Liver (tissue), 9 donors: ENCODE measurements around the gene LAMB3. TPM values are rescaled to one million over a fixed set of nuclear protein-coding genes. Genes with fewer than 3 reads are reported as not detected.

Source experiments
- DNase-seq: peaks from one replicate; pipeline ENCODE4 v3.0.0-alpha.2; 2017; ENCODE audit warnings: low spot score
- H3K27ac ChIP-seq, 2 donors: one replicate each; pipeline ENCODE4 v1.7.0; 2013; ENCODE audit warnings: inconsistent platforms in 2 of 2, low read length in 2 of 2, control low read depth in 1 of 2, low read depth in 1 of 2, mild to moderate bottlenecking in 1 of 2
- H3K27me3 ChIP-seq, 4 donors: one replicate each; pipeline versions ENCODE4 v1.6.1 to v1.7.0; 2013; ENCODE audit warnings: low read length in 3 of 4, inconsistent platforms in 1 of 4, mild to moderate bottlenecking in 1 of 4, moderate library complexity in 1 of 4; ENCODE audit not compliant: control insufficient read depth in 4 of 4, insufficient read depth in 4 of 4
- H3K36me3 ChIP-seq, 4 donors: one replicate each; pipeline versions ENCODE4 v1.6.1 to v1.7.0; 2013; ENCODE audit warnings: low read length in 3 of 4, mild to moderate bottlenecking in 3 of 4, low read depth in 1 of 4, moderate library complexity in 1 of 4; ENCODE audit not compliant: control insufficient read depth in 4 of 4, insufficient read depth in 3 of 4
- H3K4me1 ChIP-seq, 4 donors: one replicate each; pipeline versions ENCODE4 v1.6.1 to v1.7.0; 2013; ENCODE audit warnings: low read length in 3 of 4, mild to moderate bottlenecking in 3 of 4, moderate library complexity in 1 of 4; ENCODE audit not compliant: control insufficient read depth in 4 of 4, insufficient read depth in 4 of 4
- H3K4me3 ChIP-seq, 3 donors: one replicate each; pipeline versions ENCODE4 v1.6.1 to v1.7.0; 2013; ENCODE audit warnings: low read length in 3 of 3, control low read depth in 1 of 3, low read depth in 1 of 3, mild to moderate bottlenecking in 1 of 3
- H3K9ac ChIP-seq, 2 donors: one replicate each; pipeline ENCODE4 v1.7.0; 2013; ENCODE audit warnings: low read length in 2 of 2, mild to moderate bottlenecking in 2 of 2, moderate library complexity in 2 of 2, control low read depth in 1 of 2, low read depth in 1 of 2
- H3K9me3 ChIP-seq, 4 donors: one replicate each; pipeline versions ENCODE4 v1.6.1 to v1.7.0; 2013; ENCODE audit warnings: low read length in 3 of 4; ENCODE audit not compliant: control insufficient read depth in 4 of 4
- CTCF ChIP-seq: fragments of 150-350 bp; IDR thresholded peaks from 2 replicates; pipeline ENCODE4 v1.5.1; 2017; ENCODE audit warnings: improper control_type of control experiment, low read depth, low read length; ENCODE audit not compliant: missing input control
- EGR1 ChIP-seq, 2 donors: IDR thresholded peaks; 2 replicates each; pipeline ENCODE4 v1.6.1; 2016 to 2018; ENCODE audit warnings: antibody characterized with exemption in 2 of 2, low read depth in 2 of 2
- FOXA1 ChIP-seq: IDR thresholded peaks from 2 replicates; pipeline ENCODE4 v1.6.1; 2016; ENCODE audit warnings: antibody characterized with exemption
- FOXA2 ChIP-seq: IDR thresholded peaks from 2 replicates; pipeline ENCODE4 v1.6.1; 2016; ENCODE audit warnings: antibody characterized with exemption
- GABPA ChIP-seq, 2 donors: IDR thresholded peaks in 1 of 2; conservative IDR thresholded peaks in 1 of 2; 2 replicates each; pipeline ENCODE4 v1.6.1; 2016; ENCODE audit warnings: antibody characterized with exemption in 2 of 2, mild to moderate bottlenecking in 1 of 2, moderate library complexity in 1 of 2
- HNF4G ChIP-seq: IDR thresholded peaks from 2 replicates; pipeline ENCODE4 v1.6.1; 2016; ENCODE audit warnings: antibody characterized with exemption
- JUND ChIP-seq, 2 donors: IDR thresholded peaks; 2 replicates each; pipeline ENCODE4 v1.6.1; 2016; ENCODE audit warnings: antibody characterized with exemption in 2 of 2
- MAX ChIP-seq: IDR thresholded peaks from 2 replicates; pipeline ENCODE4 v1.6.1; 2016; ENCODE audit warnings: antibody characterized with exemption
- NR2F2 ChIP-seq: IDR thresholded peaks from 2 replicates; pipeline ENCODE4 v1.6.1; 2016; ENCODE audit warnings: antibody characterized with exemption
- RAD21 ChIP-seq, 2 donors: IDR thresholded peaks; 2 replicates each; pipeline ENCODE4 v1.6.1; 2016; ENCODE audit warnings: antibody characterized with exemption in 2 of 2, mild to moderate bottlenecking in 2 of 2
- REST ChIP-seq: IDR thresholded peaks from 2 replicates; pipeline ENCODE4 v1.6.1; 2016; ENCODE audit warnings: antibody characterized with exemption, mild to moderate bottlenecking
- RXRA ChIP-seq, 2 donors: IDR thresholded peaks; 2 replicates each; pipeline ENCODE4 v1.6.1; 2017 to 2018; ENCODE audit warnings: antibody characterized with exemption in 2 of 2, mild to moderate bottlenecking in 1 of 2
- SP1 ChIP-seq: IDR thresholded peaks from 2 replicates; pipeline ENCODE4 v1.6.1; 2018; ENCODE audit warnings: antibody characterized with exemption, mild to moderate bottlenecking
- TAF1 ChIP-seq: conservative IDR thresholded peaks from 2 replicates; pipeline ENCODE4 v1.6.1; 2016; ENCODE audit warnings: antibody characterized with exemption, mild to moderate bottlenecking
- YY1 ChIP-seq: IDR thresholded peaks from 2 replicates; pipeline ENCODE4 v1.6.1; 2016; ENCODE audit warnings: antibody characterized with exemption, mild to moderate bottlenecking
- ZBTB33 ChIP-seq: IDR thresholded peaks from 2 replicates; pipeline ENCODE4 v1.6.1; 2016; ENCODE audit warnings: antibody characterized with exemption
- WGBS: extraction: QIAGEN DNeasy Blood & Tissue Kit; methylation state at CpG from one replicate; pipeline ENCODE4 v1.1.7; 2013; 5-methylcytosine and 5-hydroxymethylcytosine counted together
- polyA plus RNA-seq, 2 donors: library from polyadenylated mRNA; stranded (reverse) in 1 of 2; unstranded in 1 of 2; fragments of 200-250 nt in 1 of 2; fragments of >200 nt in 1 of 2; fragmentation: Nextera tagmentation in 1 of 2; extraction: Ambion mirVana in 1 of 2; gene quantifications; one replicate each; pipeline versions ENCODE4 v1.2.1 to v1.2.3, GENCODE V29; 2013 to 2015
- total RNA-seq, 2 donors: library from RNA; depleted of rRNA; stranded (reverse); fragments of >200 nt; gene quantifications; one replicate each; pipeline ENCODE4 v1.2.3, GENCODE V29; 2014
- donor health status: healthy.
- donor health status: healthy.
- donor health status: healthy.
- donor health status: healthy.
- donor health status: healthy.

Gene LAMB3
- total and polyA plus RNA-seq, 4 donors, result 1.3 to 9.1 (median 5.6) TPM

GRCh38 chr1:209612646-209613399 is 39.4 kb downstream of the LAMB3 start (continued):
- no peak for TF ChIP-seq CTCF
- TF ChIP-seq FOXA1, result no peak
- TF ChIP-seq RXRA (IDR thresholded peaks at IDR 0.05), result no peak

GRCh38 chr1:209611771-209612570 is 40.3 kb downstream of the LAMB3 start:
- Histone ChIP-seq H3K36me3 (peaks cover 0 to 4% (median under 1%) of the 10 kb centered on the region in 4 donors), H3K4me3 (no peak overlapping the region), H3K9me3 (no peaks in the 10 kb centered on the region), H3K9ac (no peak overlapping the region), H3K4me1 (peaks cover 0 to 6% (median 0%) of the 10 kb centered on the region in 4 donors), H3K27ac (no peak overlapping the region), H3K27me3 (peaks cover 0 to 3% (median 0%) of the 10 kb centered on the region in 4 donors)
- TF ChIP-seq HNF4G (no peak), ZBTB33 (no peak)
- WGBS, result 92% methylated on average over 13 of the region's 13 CpGs
- DNase-seq, result no peak

- Histone ChIP-seq H3K4me1 (peaks cover 0 to 6% (median 0%) of the 10 kb centered on the region in 4 donors), H3K4me3 (no peak overlapping the region), H3K9me3 (no peaks in the 10 kb centered on the region), H3K9ac (no peak overlapping the region), H3K36me3 (peaks cover 0 to 3% (median 0%) of the 10 kb centered on the region in 4 donors), H3K27ac (no peak overlapping the region), H3K27me3 (peaks cover 0 to 3% (median 0%) of the 10 kb centered on the region in 4 donors)
- DNase-seq, result no peak
- 91% methylated on average over 3 of the region's 3 CpGs for WGBS
- TF ChIP-seq SP1 (no peak), YY1 (no peak), RXRA (IDR thresholded peaks at IDR 0.05) (no peak), GABPA (IDR thresholded peaks at IDR 0.05 in 1 of 2, conservative IDR thresholded peaks at IDR 0.05 in 1 of 2) (no peak), EGR1 (IDR thresholded peaks at IDR 0.05; ENCODE audit: low read depth in 2 of 2) (no peak), MAX (no peak), NR2F2 (no peak), CTCF (no peak), RAD21 (IDR thresholded peaks at IDR 0.05) (no peak), HNF4G (no peak), FOXA2 (no peak), REST (no peak), TAF1 (no peak), ZBTB33 (no peak), JUND (IDR thresholded peaks at IDR 0.05) (no peak)
Observed at GRCh38 chr1:209610631-209610905, 41.7 kb downstream of the LAMB3 start.
